Measurements from ENCODE around the gene SH2B2. TPM values are rescaled to one million over a fixed set of nuclear protein-coding genes. Genes with fewer than 3 reads are reported as not detected.
"Not testable (repeated sequence)": the region's sequence is repeated elsewhere in the genome, so short reads cannot be mapped to it uniquely, and the experiment has no call there.

Gene SH2B2
- total RNA-seq, 1 experiment from 2014 or later = 2.2 TPM

- not testable (repeated sequence) for DNase-seq (ENCODE audit: low read depth)
Observed at GRCh38 chr7:102330666-102331460, 44.2 kb downstream of the SH2B2 start.

GRCh38 chr7:102335574-102335973 lies 48.9 kb downstream of the SH2B2 start:
- not testable (repeated sequence) for DNase-seq (ENCODE audit: low read depth)

- not testable (repeated sequence) for DNase-seq (ENCODE audit: low read depth)
Observed at GRCh38 chr7:102337002-102337401, 50.3 kb downstream of the SH2B2 start.

DNA sequence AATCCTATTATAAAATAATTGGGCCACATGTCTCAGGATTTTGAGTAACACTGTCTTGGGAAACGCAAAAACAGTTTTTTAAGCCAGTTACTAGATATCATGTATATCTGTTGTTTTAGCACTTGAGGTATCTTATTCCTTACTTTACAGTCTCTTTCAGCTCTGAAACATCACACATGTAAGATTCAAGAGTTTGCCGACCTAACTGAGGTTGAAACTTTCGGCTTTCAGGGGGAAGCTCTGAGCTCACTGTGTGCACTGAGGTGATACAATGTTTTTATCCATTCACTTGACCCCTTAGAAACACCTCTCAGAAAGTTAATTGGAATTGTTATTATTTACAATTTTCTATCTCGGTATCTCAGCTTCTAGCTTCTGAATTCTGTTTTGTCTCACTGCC lies 50.8 kb downstream of the SH2B2 start:
- DNase-seq (ENCODE audit: low read depth) = not testable (repeated sequence)

DNA sequence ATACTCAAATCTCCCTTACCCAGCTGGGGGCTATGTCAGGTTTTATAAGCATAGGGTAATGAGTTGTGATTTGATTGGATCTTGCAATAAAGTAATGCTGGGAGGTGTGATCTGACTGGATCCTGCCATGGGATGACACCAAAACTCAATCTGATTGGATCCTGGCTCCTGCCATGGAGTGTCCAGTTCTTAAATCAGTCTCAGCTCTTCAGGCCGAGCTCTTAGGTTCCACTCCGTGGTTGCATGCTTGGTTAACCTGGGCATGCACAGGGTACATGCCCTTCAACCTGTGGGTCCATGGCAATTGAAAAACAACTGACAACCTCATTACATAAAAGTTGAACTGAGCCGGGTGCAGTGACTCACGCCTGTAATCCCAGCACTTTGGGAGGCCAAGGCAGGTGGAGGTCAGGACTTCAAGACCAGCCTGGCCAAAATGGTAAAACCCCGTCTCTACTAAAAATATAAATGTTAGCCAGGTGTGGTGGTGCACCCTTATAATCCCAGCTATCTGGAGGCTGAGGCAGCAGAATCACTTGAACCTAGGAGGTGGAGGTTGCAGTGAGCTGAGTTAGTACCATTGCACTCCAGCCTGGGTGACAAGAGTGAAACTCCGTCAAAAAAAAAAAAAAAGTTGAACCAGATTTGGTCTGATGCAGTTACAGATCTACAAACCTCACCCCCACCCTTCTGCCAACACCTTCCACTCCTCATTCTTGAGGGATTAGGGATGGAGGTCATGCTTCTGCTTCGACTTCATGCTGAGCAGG lies 54.1 kb downstream of the SH2B2 start:
- not testable (repeated sequence) for DNase-seq (ENCODE audit: low read depth)

GRCh38 chr7:102346983-102347382 lies 60.3 kb downstream of the SH2B2 start:
- DNase-seq (ENCODE audit: low read depth) = not testable (repeated sequence)

- DNase-seq (ENCODE audit: low read depth) = not testable (repeated sequence)
Observed at GRCh38 chr7:102356344-102356743, 69.7 kb downstream of the SH2B2 start, which contains the start of gene SPDYE6. TSS of gene SPDYE6 (minus strand) at chr7:102356444. CDS start at chr7:102356023, 421 bp downstream.

DNA sequence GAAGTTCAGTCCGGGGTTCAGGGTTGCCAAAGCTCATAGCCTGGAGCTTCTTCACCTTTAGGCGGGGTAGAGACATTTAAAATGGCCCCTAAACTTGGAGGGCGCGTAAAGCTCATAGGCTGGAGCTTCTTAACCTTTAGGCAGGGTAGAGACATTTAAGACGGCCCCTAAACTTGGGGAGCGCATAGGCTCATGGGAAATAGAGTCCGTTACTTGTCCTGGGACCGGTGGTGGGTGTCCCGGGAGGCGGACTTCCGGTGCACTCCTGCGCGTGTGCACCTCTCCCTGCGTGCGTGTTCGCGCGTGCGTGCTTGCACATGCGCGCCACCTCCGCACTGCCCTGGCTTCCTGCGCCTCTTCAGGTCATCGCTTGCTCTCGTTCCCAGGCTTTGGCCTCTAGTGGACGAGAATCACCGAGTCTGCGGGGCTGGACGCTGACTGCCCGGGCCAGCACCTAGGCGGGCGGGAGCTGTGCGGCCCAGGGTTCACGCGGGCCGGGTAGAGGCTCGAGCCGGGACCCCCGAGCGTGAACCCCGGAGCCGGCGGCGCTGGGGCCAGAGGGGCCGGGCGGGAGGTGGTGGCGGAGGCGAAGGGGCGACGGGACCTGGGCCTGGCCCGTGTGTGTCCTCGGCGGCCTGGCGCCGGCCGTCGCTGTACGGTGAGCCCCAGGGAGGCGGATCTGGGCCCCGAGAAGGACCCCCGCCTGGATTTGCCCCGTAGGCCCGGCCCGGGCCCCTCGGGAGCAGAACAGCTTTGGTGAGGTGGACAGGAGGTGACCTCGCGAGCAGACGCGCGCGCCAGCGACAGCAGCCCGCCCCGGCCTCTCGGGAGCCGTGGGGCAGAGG lies 77.1 kb downstream of the SH2B2 start:
- peak; percentile 100 for DNase-seq (ENCODE audit: low read depth)

GRCh38 chr7:102364394-102364886 lies 77.8 kb downstream of the SH2B2 start:
- peak; percentile 12 for DNase-seq (ENCODE audit: low read depth)

DNA sequence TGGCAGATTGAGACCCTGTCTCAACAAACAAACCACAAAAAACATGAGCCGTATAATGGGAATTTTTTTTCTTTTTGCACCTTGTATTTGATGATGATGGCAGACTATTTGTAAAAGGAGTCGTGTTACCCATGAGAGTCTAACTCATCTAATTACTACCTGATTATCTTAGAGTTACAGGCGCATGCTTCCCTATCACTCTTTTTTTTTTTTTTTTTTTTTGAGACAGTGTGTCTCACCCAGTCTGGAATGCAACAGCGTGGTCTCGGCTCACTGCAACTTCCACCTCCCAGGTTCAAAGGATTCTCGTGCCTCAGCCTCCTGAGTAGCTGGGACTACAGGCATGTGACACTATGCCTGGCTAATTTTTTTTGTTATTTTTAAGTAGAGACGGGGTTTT lies 78.7 kb downstream of the SH2B2 start:
- DNase-seq (ENCODE audit: low read depth) = peak; percentile 28

DNA sequence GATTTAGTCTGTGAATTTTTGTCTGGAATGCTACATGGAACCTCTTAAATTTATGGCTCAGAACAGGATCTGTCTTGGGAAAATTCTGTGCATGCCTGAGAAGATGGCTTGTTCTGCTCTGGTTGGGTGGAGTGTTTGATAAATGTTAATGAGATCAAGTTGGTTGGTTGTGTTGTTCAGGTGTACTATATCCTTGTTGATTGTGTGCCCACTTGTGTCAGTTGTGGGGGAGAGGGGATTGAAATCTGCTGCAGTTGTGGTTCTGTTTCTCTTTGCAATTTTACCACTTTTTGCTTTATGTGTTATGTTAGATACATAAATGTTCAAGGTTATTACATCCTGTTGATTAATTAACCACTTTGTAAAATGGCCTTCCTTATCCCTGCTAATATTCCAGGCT lies 83.4 kb downstream of the SH2B2 start:
- DNase-seq (ENCODE audit: low read depth) = not testable (repeated sequence)

Other genes with a start within 250 kb of the SH2B2 start
- gene SPDYE6, start 69.6 kb downstream of the SH2B2 start, total RNA-seq (2014; rRNA removed; shearing (Covaris generic)) = not detected in 2 replicates
- 52.5 and 64.1 TPM in 2 replicates for gene PRKRIP1, start 109.5 kb downstream of the SH2B2 start, total RNA-seq (2014; rRNA removed; shearing (Covaris generic))
- 42.8 and 59.5 TPM in 2 replicates for gene ORAI2, start 146.7 kb downstream of the SH2B2 start, total RNA-seq (2014; rRNA removed; shearing (Covaris generic))
- 34.6 and 66.4 TPM in 2 replicates for gene ALKBH4, start 178.0 kb downstream of the SH2B2 start, total RNA-seq (2014; rRNA removed; shearing (Covaris generic))
- gene LRWD1, start 178.1 kb downstream of the SH2B2 start, total RNA-seq (2014; rRNA removed; shearing (Covaris generic)) = 112 and 165 TPM in 2 replicates
- gene POLR2J, start 192.1 kb downstream of the SH2B2 start, total RNA-seq (2014; rRNA removed; shearing (Covaris generic)) = 41.0 and 60.1 TPM in 2 replicates
- 0.95 TPM in 1 of 2 replicates, not detected in the other for gene RASA4B, start 230.9 kb downstream of the SH2B2 start, total RNA-seq (2014; rRNA removed; shearing (Covaris generic))

Data from Daoy (cell line).